Peyer's patch (tissue), 4 donors: ENCODE measurements around the gene NMNAT1. TPM values are rescaled to one million over a fixed set of nuclear protein-coding genes. Genes with fewer than 3 reads are reported as not detected.
A peak's percentile ranks its signal among the peaks of the same experiment; 100 is the strongest.

Experiments
- DNase-seq, 3 donors: peaks; one replicate each; pipeline ENCODE4 v3.0.0-alpha.2; 2017 to 2019
- H3K27ac ChIP-seq, 4 donors: fragments of 200-600 bp; sonication (generic); one replicate each; pipeline ENCODE4 v1.5.1; 2016 to 2019
- H3K27me3 ChIP-seq, 2 donors: fragments of 200-600 bp; sonication (generic); one replicate each; pipeline ENCODE4 v1.5.1; 2019
- H3K36me3 ChIP-seq, 3 donors: fragments of 200-600 bp; sonication (generic); one replicate each; pipeline ENCODE4 v1.5.1; 2016 to 2019
- H3K4me1 ChIP-seq, 4 donors: fragments of 200-600 bp; sonication (generic); one replicate each; pipeline ENCODE4 v1.5.1; 2016 to 2019
- H3K4me3 ChIP-seq, 4 donors: fragments of 200-600 bp; sonication (generic); 1 replicate in 3 of 4; 2 replicates in 1 of 4; pipeline ENCODE4 v1.5.1; 2016 to 2019; ENCODE audit warnings: mild to moderate bottlenecking in 1 of 4
- H3K9me3 ChIP-seq, 4 donors: fragments of 200-600 bp; sonication (generic); one replicate each; pipeline ENCODE4 v1.5.1; 2016 to 2019; ENCODE audit warnings: mild to moderate bottlenecking in 1 of 4
- POLR2A ChIP-seq, 2 donors: fragments of 450-650 bp; IDR thresholded peaks; one replicate each; pipeline ENCODE4 v1.5.1; 2017; ENCODE audit warnings: antibody characterized with exemption in 2 of 2, mild to moderate bottlenecking in 2 of 2, moderate library complexity in 2 of 2
- total RNA-seq, 4 donors: library from RNA; depleted of rRNA; stranded (reverse); fragments of >200 nt; gene quantifications; one replicate each; pipeline ENCODE4 v1.1.0, GENCODE V29; 2016
- TF ChIP-seq, protein P1 (sequence below), 6 experiments: fragments of 450-650 bp in 4 of 6; fragments of 200-600 bp in 2 of 6; sonication (generic) in 1 of 6; IDR thresholded peaks; one replicate each; pipeline ENCODE4 v1.5.1; 2017 to 2019; ENCODE audit warnings: antibody characterized with exemption in 6 of 6, mild to moderate bottlenecking in 3 of 6, moderate library complexity in 1 of 6

Gene NMNAT1
- total RNA-seq, 4 donors from 2014 or later, result 5.8 to 27.9 (median 18.8) TPM

DNA sequence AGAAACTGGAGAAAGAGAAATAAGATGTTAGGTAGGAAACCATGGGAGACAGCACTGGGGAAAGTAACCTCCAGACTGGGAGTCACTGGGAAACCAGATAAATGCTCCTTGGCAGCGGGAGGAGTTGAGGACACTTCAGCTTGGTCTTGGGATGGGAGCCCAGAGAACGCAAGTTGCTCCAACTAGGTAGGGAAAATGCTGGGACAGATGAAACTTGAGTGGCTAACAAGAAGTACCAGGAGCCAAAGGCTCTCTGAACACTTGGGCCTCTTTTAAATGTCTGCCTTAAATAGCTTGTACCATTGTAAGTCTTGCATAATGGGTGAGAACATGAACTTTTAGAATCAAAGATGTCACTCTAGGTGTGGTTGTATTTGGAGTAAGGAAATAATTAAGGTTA is 3.0 kb downstream of the NMNAT1 start:
- DNase-seq, result peak in 1 of 3 donors; percentile 5
- Histone ChIP-seq H3K4me3 (no peak overlapping the region), H3K9me3 (no peaks in the 10 kb centered on the region), H3K27ac (no peak overlapping the region), H3K4me1 (peaks cover 0 to 16% (median 5%) of the 10 kb centered on the region in 4 donors), H3K36me3 (peaks cover 0 to 3% (median 0%) of the 10 kb centered on the region in 3 donors), H3K27me3 (no peaks in the 10 kb centered on the region)
- TF ChIP-seq, protein P1, sequence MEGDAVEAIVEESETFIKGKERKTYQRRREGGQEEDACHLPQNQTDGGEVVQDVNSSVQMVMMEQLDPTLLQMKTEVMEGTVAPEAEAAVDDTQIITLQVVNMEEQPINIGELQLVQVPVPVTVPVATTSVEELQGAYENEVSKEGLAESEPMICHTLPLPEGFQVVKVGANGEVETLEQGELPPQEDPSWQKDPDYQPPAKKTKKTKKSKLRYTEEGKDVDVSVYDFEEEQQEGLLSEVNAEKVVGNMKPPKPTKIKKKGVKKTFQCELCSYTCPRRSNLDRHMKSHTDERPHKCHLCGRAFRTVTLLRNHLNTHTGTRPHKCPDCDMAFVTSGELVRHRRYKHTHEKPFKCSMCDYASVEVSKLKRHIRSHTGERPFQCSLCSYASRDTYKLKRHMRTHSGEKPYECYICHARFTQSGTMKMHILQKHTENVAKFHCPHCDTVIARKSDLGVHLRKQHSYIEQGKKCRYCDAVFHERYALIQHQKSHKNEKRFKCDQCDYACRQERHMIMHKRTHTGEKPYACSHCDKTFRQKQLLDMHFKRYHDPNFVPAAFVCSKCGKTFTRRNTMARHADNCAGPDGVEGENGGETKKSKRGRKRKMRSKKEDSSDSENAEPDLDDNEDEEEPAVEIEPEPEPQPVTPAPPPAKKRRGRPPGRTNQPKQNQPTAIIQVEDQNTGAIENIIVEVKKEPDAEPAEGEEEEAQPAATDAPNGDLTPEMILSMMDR (IDR thresholded peaks at IDR 0.05), result no peak
- no peak for TF ChIP-seq POLR2A (IDR thresholded peaks at IDR 0.05)

DNA sequence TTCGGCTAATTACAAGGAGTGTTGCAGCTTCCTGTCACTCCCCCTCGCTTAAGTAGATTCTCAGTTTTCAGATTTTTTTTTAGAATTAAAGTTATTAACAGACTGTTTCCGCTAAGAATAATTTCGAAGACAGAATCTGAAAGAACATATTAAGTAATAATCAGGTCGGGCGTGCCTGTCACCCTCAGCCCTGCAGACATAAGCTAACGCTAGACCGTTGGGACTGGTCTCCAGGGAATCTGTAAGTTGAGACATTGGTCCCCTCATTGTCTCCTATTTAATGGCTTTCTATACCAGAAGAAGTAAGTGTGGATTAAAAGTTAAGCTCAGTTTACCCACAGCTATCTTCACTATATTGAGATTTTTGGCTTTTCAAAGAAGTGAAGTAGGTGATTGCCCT is 14.5 kb downstream of the NMNAT1 start:
- H3K4me3 ChIP-seq, result no peak overlapping the region

DNA sequence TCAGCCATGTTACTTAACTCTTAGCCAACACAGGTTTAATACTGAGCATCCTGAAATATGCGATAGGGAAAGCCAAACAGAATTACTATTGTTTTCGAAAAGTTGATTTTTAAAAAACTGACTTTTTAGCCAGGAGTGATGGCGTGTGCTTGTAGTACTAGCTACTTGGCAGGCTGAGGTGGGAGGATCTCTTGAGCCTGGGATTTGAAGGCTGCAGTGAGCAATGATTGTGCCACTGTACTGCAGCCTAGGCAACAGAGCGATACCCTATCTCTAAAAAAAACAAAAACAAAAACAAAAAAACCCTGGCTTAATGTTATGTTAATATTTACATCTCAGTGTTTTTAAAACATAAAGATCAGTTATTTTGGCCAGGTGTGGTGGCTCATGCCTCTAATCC is 16.7 kb downstream of the NMNAT1 start:
- no peak for TF ChIP-seq POLR2A (IDR thresholded peaks at IDR 0.05)
- TF ChIP-seq, protein P1 (IDR thresholded peaks at IDR 0.05), result no peak
- Histone ChIP-seq H3K36me3 (no peaks in the 10 kb centered on the region), H3K4me3 (no peak overlapping the region), H3K27me3 (no peaks in the 10 kb centered on the region), H3K4me1 (no peaks in the 10 kb centered on the region), H3K27ac (no peak overlapping the region), H3K9me3 (no peaks in the 10 kb centered on the region)
- DNase-seq, result no peak

More for the DNA sequence above, 14.5 kb downstream of the NMNAT1 start:
- no peaks in the 10 kb centered on the region for H3K36me3 ChIP-seq
- no peaks in the 10 kb centered on the region for H3K27me3 ChIP-seq
- H3K27ac ChIP-seq, result no peak overlapping the region
- no peak for TF ChIP-seq POLR2A (IDR thresholded peaks at IDR 0.05)
- TF ChIP-seq, protein P1 (IDR thresholded peaks at IDR 0.05), result no peak
- no peaks in the 10 kb centered on the region for H3K9me3 ChIP-seq
- no peak for DNase-seq
- no peaks in the 10 kb centered on the region for H3K4me1 ChIP-seq

DNA sequence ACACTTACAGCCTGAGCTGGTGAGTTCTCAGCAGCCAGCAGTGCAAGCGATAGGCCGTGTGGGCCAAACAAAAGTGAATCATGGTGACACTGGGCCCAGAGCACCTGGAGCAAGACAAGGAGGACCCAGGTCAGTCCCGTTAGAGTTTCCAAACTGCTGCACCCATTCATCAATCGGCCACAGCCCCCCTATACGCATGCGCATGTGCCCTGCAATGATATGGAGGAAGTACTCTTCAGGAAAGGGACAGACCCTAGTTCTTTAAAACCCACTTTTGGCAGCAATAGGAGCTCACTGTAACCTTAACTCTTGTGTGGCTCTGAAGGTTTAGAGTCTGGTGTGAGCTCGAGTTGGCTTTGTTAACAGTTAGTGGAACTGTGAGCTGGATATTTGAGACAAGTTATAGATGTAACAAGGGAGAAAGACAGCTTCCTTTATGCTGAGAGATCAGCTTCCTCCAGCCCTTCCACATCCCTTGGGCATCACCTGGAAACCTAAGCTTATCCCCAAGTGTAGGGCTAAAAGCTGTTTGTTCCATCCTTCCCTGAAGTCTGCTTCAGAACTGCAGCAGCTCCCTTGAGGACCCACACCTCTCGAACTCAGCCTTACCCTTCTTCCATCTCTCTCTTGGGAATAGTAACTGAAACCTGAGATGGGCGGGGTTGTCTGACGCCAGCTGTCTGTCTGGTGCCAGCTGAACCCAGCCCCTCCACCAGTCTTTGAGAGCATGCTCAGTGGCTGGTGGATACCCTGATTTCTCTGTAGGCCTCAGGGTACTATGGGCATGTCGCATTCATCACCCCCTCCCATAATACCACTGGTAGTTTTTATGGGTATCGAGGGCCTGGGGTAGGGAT is 17.7 kb downstream of the NMNAT1 start:
- no peak for DNase-seq
- no peaks in the 10 kb centered on the region for H3K27me3 ChIP-seq
- H3K36me3 ChIP-seq, result no peaks in the 10 kb centered on the region
- H3K27ac ChIP-seq, result no peak overlapping the region
- TF ChIP-seq, protein P1 (IDR thresholded peaks at IDR 0.05), result no peak
- no peak for TF ChIP-seq POLR2A (IDR thresholded peaks at IDR 0.05)
- H3K4me3 ChIP-seq, result no peak overlapping the region
- H3K9me3 ChIP-seq, result no peaks in the 10 kb centered on the region
- H3K4me1 ChIP-seq, result no peaks in the 10 kb centered on the region

DNA sequence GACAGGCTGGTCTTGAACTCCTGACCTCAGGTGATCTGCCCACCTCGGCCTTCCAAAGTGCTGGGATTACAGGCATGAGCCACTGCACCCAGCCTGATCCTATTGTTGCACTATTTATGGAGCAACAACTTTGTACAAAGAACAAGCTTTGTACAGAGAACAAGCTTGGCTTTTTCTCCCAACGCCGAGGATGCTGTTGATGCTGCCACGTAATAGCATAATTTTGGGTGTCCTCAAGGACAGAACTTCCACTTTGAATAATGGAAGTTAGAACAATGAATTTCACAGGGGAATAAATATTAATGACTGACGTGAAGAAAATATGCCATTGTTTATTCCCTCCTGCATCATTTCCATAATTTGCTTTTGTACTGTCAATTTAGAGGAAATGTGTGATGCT is 41.0 kb downstream of the NMNAT1 start:
- Histone ChIP-seq H3K27ac (no peak overlapping the region), H3K27me3 (no peaks in the 10 kb centered on the region), H3K4me1 (no peaks in the 10 kb centered on the region), H3K36me3 (peaks cover 0 to 46% (median 0%) of the 10 kb centered on the region in 3 donors), H3K4me3 (no peak overlapping the region), H3K9me3 (no peaks in the 10 kb centered on the region)
- no peak for DNase-seq
- TF ChIP-seq, protein P1 (IDR thresholded peaks at IDR 0.05), result no peak
- TF ChIP-seq POLR2A (IDR thresholded peaks at IDR 0.05), result no peak
